KMS-11 (cell line): ENCODE results near the gene DDAH2.

Experiments
- H2AFZ ChIP-seq: fragments of 200-600 bp; sonication (generic); 2 replicates; pipeline ENCODE4 v1.6.1; 2016; ENCODE audit warnings: antibody characterized with exemption, mixed run types, low read depth
- H3K27ac ChIP-seq: fragments of 200-600 bp; sonication (generic); 2 replicates; pipeline ENCODE4 v1.6.1; 2016; ENCODE audit warnings: mild to moderate bottlenecking, mixed run types
- H3K27me3 ChIP-seq: fragments of 200-600 bp; sonication (generic); 2 replicates; pipeline ENCODE4 v1.6.1; 2017; ENCODE audit warnings: mild to moderate bottlenecking, low read depth, mixed run types, moderate library complexity; ENCODE audit not compliant: insufficient read depth
- H3K36me3 ChIP-seq: fragments of 200-600 bp; sonication (generic); 2 replicates; pipeline ENCODE4 v1.6.1; 2017; ENCODE audit warnings: mild to moderate bottlenecking, mixed run types; ENCODE audit not compliant: insufficient read depth
- H3K4me1 ChIP-seq: fragments of 200-600 bp; sonication (generic); 2 replicates; pipeline ENCODE4 v1.6.1; 2016; ENCODE audit warnings: mild to moderate bottlenecking, low read depth, mixed run types; ENCODE audit not compliant: poor library complexity, severe bottlenecking
- H3K4me2 ChIP-seq: fragments of 200-600 bp; sonication (generic); 2 replicates; pipeline ENCODE4 v1.7.0; 2016; ENCODE audit warnings: mild to moderate bottlenecking, mixed run types
- H3K4me3 ChIP-seq: fragments of 200-600 bp; sonication (generic); IDR thresholded peaks from 2 replicates; pipeline ENCODE4 v1.6.1; 2017; ENCODE audit warnings: low read depth, low read length, mixed read lengths; ENCODE audit not compliant: insufficient read depth
- H3K79me2 ChIP-seq: fragments of 200-600 bp; sonication (generic); 2 replicates; pipeline ENCODE4 v1.6.1; 2016; ENCODE audit warnings: low read depth, mixed run types; ENCODE audit not compliant: insufficient read depth
- H3K9ac ChIP-seq: fragments of 200-600 bp; sonication (generic); 2 replicates; pipeline ENCODE4 v1.6.1; 2016; ENCODE audit warnings: mild to moderate bottlenecking, mixed run types
- H4K20me1 ChIP-seq: fragments of 200-600 bp; sonication (generic); 2 replicates; pipeline ENCODE4 v1.6.1; 2016; ENCODE audit warnings: mild to moderate bottlenecking, mixed run types; ENCODE audit not compliant: insufficient read depth
- TF ChIP-seq, protein P1 (sequence below): fragments of 200-600 bp; sonication (generic); conservative IDR thresholded peaks from 2 replicates; pipeline ENCODE4 v1.6.1; 2017; ENCODE audit warnings: low read depth, mild to moderate bottlenecking, antibody characterized with exemption, low read length, moderate library complexity, mixed read lengths

Gene DDAH2

DNA sequence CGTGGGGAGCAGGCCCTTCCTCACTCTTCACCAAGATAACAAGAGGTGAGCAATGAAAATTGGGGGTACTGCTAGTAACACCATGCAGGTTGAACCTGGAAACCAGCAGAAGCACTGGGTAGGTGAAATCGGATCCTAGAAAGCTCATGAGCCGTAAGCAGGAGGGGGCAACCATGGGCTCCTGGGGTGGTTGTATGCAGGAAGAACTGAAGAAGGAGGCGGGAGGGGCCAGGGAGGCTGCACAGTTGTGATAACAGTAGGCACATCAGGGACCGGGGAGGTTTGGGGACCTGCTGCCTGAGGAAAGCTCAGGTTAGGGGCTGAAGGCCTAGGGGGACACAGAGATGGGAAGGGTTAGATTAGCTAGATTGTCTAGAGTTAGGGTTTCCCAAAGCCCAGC is 42.6 kb downstream of the DDAH2 start:
- H3K4me3 ChIP-seq, result no peak overlapping the region

DNA sequence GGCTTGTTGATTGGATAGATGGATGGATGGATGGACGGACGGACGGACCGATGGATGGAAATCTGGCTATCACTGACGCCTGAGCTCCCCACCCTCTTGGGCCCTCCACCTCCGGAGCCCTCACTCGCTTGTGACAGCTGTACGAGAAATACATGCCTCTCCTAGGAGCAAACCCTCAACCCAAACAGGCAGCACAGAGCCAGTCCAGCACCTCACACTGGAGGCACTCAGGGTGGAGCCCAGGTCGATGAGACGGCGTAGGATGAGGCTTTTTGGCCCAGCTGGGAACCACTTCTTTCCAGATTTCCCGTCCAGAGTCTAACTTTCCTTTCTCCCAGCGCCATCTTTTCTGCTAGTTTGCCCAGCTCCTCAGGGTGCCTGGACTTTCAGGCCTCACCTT is 45.5 kb downstream of the DDAH2 start:
- no peak overlapping the region for H3K9ac ChIP-seq

More for the DNA sequence above, 42.6 kb downstream of the DDAH2 start:
- H3K4me1 ChIP-seq, result peaks cover 1% of the 10 kb centered on the region
- H2AFZ ChIP-seq, result no peak overlapping the region
- no peaks in the 10 kb centered on the region for H3K79me2 ChIP-seq
- no peaks in the 10 kb centered on the region for H4K20me1 ChIP-seq
- no peaks in the 10 kb centered on the region for H3K36me3 ChIP-seq
- no peaks in the 10 kb centered on the region for H3K27me3 ChIP-seq
- no peak overlapping the region for H3K4me2 ChIP-seq
- H3K27ac ChIP-seq, result no peak overlapping the region
- no peak overlapping the region for H3K9ac ChIP-seq
- TF ChIP-seq, protein P1, sequence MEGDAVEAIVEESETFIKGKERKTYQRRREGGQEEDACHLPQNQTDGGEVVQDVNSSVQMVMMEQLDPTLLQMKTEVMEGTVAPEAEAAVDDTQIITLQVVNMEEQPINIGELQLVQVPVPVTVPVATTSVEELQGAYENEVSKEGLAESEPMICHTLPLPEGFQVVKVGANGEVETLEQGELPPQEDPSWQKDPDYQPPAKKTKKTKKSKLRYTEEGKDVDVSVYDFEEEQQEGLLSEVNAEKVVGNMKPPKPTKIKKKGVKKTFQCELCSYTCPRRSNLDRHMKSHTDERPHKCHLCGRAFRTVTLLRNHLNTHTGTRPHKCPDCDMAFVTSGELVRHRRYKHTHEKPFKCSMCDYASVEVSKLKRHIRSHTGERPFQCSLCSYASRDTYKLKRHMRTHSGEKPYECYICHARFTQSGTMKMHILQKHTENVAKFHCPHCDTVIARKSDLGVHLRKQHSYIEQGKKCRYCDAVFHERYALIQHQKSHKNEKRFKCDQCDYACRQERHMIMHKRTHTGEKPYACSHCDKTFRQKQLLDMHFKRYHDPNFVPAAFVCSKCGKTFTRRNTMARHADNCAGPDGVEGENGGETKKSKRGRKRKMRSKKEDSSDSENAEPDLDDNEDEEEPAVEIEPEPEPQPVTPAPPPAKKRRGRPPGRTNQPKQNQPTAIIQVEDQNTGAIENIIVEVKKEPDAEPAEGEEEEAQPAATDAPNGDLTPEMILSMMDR, result no peak

DNA sequence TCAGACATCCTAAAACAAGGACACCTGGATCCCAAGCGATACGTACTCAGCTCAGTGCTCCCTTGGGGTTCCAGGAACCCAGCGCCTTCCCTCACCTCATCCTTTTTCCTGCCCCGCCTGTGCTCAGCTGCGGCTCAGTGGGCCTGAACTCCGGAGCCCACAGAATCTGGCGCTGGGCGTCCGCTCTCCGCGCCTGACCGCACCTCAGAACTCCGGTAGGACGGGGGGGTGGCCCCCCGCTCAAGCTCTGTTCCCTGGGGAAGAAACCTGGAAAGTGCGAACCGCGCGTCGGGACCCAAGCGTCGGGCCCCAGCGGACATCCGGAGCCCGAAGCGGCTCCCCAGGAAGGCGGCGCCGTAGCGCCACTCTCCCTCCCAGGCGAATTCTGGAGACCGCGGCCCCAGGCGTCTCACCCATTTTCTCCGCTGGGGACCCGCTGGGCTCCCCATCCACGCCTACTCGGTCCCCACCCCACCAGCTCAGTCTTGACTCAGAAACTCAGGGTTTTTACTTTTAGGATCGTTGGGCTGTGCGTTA is 47.9 kb downstream of the DDAH2 start:
- no peak overlapping the region for H3K4me3 ChIP-seq
- H3K9ac ChIP-seq, result no peak overlapping the region
- no peaks in the 10 kb centered on the region for H3K79me2 ChIP-seq
- H3K4me1 ChIP-seq, result peaks cover 48% of the 10 kb centered on the region
- no peak overlapping the region for H3K27ac ChIP-seq
- H3K27me3 ChIP-seq, result no peaks in the 10 kb centered on the region
- H2AFZ ChIP-seq, result no peak overlapping the region
- H3K4me2 ChIP-seq, result no peak overlapping the region; the same call in 1 of the 2 replicates
- TF ChIP-seq, protein P1, result no peak
- no peaks in the 10 kb centered on the region for H3K36me3 ChIP-seq
- no peaks in the 10 kb centered on the region for H4K20me1 ChIP-seq

More for the DNA sequence above, 45.5 kb downstream of the DDAH2 start:
- H3K36me3 ChIP-seq, result no peaks in the 10 kb centered on the region
- no peaks in the 10 kb centered on the region for H4K20me1 ChIP-seq
- H3K27ac ChIP-seq, result no peak overlapping the region
- H2AFZ ChIP-seq, result no peak overlapping the region
- H3K27me3 ChIP-seq, result no peaks in the 10 kb centered on the region
- TF ChIP-seq, protein P1, result no peak
- H3K4me1 ChIP-seq, result peaks cover 24% of the 10 kb centered on the region
- H3K4me2 ChIP-seq, result no peak overlapping the region
- no peaks in the 10 kb centered on the region for H3K79me2 ChIP-seq
- H3K4me3 ChIP-seq, result no peak overlapping the region

DNA sequence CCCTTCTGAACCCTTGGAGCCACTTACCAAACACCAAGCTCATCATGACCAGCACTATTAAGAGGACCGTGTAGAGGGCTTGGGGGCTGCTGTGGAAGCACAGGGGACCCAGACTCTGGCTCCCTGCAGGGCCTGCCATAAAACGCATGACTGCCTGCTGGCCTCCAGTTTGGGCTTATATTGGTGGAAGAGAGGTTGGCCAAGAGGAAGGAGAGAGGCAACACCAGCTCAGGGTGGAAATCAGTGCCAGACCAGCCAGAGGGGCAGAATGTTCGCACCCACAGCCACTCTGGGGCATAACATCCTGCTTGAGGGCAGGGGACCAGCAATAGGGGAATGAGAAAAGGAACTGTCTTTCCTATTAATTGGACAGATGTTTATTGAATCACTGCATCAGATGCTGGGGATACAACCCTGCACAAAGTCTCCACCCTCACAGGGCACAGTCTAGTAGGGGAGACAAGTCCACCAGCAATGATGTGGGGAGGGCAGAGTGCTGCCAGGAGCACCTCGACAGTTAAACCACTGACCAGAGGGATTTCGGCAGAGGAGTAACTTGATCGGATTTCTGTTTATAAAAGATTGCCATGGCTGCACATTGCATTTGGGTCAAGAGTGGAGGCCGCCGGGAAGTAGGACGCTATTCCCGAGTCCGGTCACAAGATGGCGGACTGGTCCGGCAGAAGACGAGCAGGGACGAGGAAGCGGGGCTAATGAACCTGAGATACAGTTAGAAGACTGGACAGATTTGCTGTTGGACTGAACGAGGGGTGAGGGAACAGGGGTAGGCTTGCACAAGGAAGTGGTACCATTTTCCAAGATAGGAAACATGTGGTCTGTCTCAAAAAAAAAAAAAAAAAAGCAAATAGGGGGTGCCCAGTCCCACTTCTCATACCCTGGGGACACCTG is 48.6 kb downstream of the DDAH2 start, which contains the start of gene LY6G5C:
Gene LY6G5C (minus strand): TSS at position 842 of the 909 bp plus-strand sequence. CDS start 694 bp downstream, at position 148.
- Histone ChIP-seq H2AFZ (peak within 1 kb of the TSS; percentile 76), H3K9ac (peak within 1 kb of the TSS; percentile 27; the same call in 1 of the 2 replicates), H3K4me2 (peak within 1 kb of the TSS; percentile 45; the same call in 1 of the 2 replicates)

More for the DNA sequence above, 48.6 kb downstream of the DDAH2 start, which contains the start of gene LY6G5C:
- peaks cover 49% of the 10 kb centered on the region for H3K4me1 ChIP-seq
- H3K36me3 ChIP-seq, result no peaks in the 10 kb centered on the region
- no peaks in the 10 kb centered on the region for H3K79me2 ChIP-seq
- H3K27ac ChIP-seq, result no peak within 1 kb of the TSS
- no peak within 1 kb of the TSS for H3K4me3 ChIP-seq
- TF ChIP-seq, protein P1, result peak; percentile 59
- H3K27me3 ChIP-seq, result no peaks in the 10 kb centered on the region
- no peaks in the 10 kb centered on the region for H4K20me1 ChIP-seq
